K562 (cell line): Measurements from ENCODE around the gene CHRNB4. TPM values are rescaled to one million over a fixed set of nuclear protein-coding genes. Genes with fewer than 3 reads are reported as not detected.

Source experiments
- CTCF ChIP-seq, 3 experiments: IDR thresholded peaks in 2 of 3; conservative IDR thresholded peaks in 1 of 3; 2 replicates each; pipeline ENCODE4 v1.5.1; 2011 to 2012; ENCODE audit warnings: low read length in 3 of 3, mild to moderate bottlenecking in 3 of 3, control low read depth in 2 of 3, improper control_type of control experiment in 1 of 3, inconsistent platforms in 1 of 3, low read depth in 1 of 3, mixed read lengths in 1 of 3, moderate library complexity in 1 of 3; ENCODE audit not compliant: insufficient read depth in 2 of 3
- HINFP ChIP-seq: fragments of 450-650 bp; conservative IDR thresholded peaks from 2 replicates; pipeline ENCODE4 v1.6.1; 2016; ENCODE audit warnings: missing genetic modification characterization, low read depth, mild to moderate bottlenecking, control low read depth, missing compliant biosample characterization
- JUND ChIP-seq, 2 experiments: IDR thresholded peaks; 2 replicates in 1 of 2; 3 replicates in 1 of 2; pipeline ENCODE4 v1.6.1; 2011; ENCODE audit warnings: borderline replicate concordance in 2 of 2, low read depth in 2 of 2, low read length in 2 of 2, improper control_type of control experiment in 1 of 2, missing biosample characterization in 1 of 2, missing genetic modification characterization in 1 of 2, missing genetic modification reagents in 1 of 2
- L3MBTL2 ChIP-seq: fragments of 450-650 bp; IDR thresholded peaks from 2 replicates; pipeline ENCODE4 v1.6.1; 2016; ENCODE audit warnings: mild to moderate bottlenecking, moderate library complexity
- MEF2A ChIP-seq: IDR thresholded peaks from 2 replicates; pipeline ENCODE4 v1.6.1; 2011; ENCODE audit warnings: low read depth, mild to moderate bottlenecking, low read length, moderate library complexity; ENCODE audit not compliant: control insufficient read depth
- NRF1 ChIP-seq, 2 experiments: fragments of 450-650 bp; IDR thresholded peaks in 1 of 2; conservative IDR thresholded peaks in 1 of 2; 2 replicates each; pipeline ENCODE4 v1.6.1; 2014; ENCODE audit warnings: mild to moderate bottlenecking in 2 of 2
- TOE1 ChIP-seq, 2 experiments: fragments of 450-650 bp in 1 of 2; sonication (generic) in 1 of 2; formaldehyde crosslinking in 1 of 2; IDR thresholded peaks; 2 replicates each; pipeline versions ENCODE4 v1.7.1 to v1.8.0; 2016 to 2022; ENCODE audit warnings: borderline replicate concordance in 2 of 2, mild to moderate bottlenecking in 2 of 2, antibody characterized with exemption in 1 of 2, inconsistent platforms in 1 of 2, low read depth in 1 of 2, missing genetic modification reagents in 1 of 2, moderate library complexity in 1 of 2
- ZNF830 ChIP-seq: fragments of 250-450 bp; sonication (Bioruptor Pico); IDR thresholded peaks from 2 replicates; pipeline ENCODE4 v1.5.0; 2021; ENCODE audit warnings: mild to moderate bottlenecking
- polyA plus RNA-seq, 8 experiments: library from polyadenylated mRNA; depleted of rRNA in 4 of 8; stranded (reverse) in 5 of 8; unstranded in 3 of 8; fragments of >200 nt; fragmentation: Nextera tagmentation in 2 of 8; fragmentation: Illumina TruSeq in 1 of 8; extraction: Ambion mirVana in 2 of 8; extraction: Trizol in 1 of 8; gene quantifications; 2 replicates each; pipeline versions ENCODE4 v1.2.1 to v1.2.3, GENCODE V29; 2011 to 2014; ENCODE audit warnings: inconsistent platforms in 1 of 8, missing spikeins in 1 of 8
- total RNA-seq, 7 experiments: library from RNA; depleted of rRNA in 6 of 7; stranded (reverse); fragments of >200 nt in 6 of 7; fragmentation: Illumina TruSeq in 2 of 7; extraction: Trizol in 2 of 7; gene quantifications; 2 replicates each; pipeline versions ENCODE4 v1.2.1 to v1.2.3, GENCODE V29; 2011 to 2021; ENCODE audit warnings: low replicate concordance in 1 of 7
- TF ChIP-seq, protein P1 (sequence below): fragments of 450-650 bp; IDR thresholded peaks from 2 replicates; pipeline ENCODE4 v1.6.1; 2018; ENCODE audit not compliant: partially characterized antibody

The CHRNB4 gene
- total and polyA plus RNA-seq, 9 of the 15 experiments (the other 6 are each of a cell fraction or from before 2014, with no cell fraction given) = 0.08 to 0.18 TPM; not detected in 7

GRCh38 chr15:78641102-78641748, at the start of gene CHRNB4 (continued):
- TF ChIP-seq, protein P1, sequence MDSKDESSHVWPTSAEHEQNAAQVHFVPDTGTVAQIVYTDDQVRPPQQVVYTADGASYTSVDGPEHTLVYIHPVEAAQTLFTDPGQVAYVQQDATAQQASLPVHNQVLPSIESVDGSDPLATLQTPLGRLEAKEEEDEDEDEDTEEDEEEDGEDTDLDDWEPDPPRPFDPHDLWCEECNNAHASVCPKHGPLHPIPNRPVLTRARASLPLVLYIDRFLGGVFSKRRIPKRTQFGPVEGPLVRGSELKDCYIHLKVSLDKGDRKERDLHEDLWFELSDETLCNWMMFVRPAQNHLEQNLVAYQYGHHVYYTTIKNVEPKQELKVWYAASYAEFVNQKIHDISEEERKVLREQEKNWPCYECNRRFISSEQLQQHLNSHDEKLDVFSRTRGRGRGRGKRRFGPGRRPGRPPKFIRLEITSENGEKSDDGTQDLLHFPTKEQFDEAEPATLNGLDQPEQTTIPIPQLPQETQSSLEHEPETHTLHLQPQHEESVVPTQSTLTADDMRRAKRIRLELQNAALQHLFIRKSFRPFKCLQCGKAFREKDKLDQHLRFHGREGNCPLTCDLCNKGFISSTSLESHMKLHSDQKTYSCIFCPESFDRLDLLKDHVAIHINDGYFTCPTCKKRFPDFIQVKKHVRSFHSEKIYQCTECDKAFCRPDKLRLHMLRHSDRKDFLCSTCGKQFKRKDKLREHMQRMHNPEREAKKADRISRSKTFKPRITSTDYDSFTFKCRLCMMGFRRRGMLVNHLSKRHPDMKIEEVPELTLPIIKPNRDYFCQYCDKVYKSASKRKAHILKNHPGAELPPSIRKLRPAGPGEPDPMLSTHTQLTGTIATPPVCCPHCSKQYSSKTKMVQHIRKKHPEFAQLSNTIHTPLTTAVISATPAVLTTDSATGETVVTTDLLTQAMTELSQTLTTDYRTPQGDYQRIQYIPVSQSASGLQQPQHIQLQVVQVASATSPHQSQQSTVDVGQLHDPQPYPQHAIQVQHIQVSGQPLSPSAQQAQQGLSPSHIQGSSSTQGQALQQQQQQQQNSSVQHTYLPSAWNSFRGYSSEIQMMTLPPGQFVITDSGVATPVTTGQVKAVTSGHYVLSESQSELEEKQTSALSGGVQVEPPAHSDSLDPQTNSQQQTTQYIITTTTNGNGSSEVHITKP = peak; percentile 18
- TF ChIP-seq CTCF (IDR thresholded peaks at IDR 0.05 in 2 of 3, conservative IDR thresholded peaks at IDR 0.05 in 1 of 3; ENCODE audit: insufficient read depth in 2 of 3, low read depth in 1 of 3, low read length in 3 of 3) (0 out of 6 replicates have a peak, but pooled peaks of 1 of the 3 experiments have one; percentile 17), TOE1 (IDR thresholded peaks at IDR 0.05; ENCODE audit: borderline replicate concordance) (0 out of 2 replicates have a peak, but pooled peaks have one; percentile 50), TOE1 (CRISPR knock-in tag; IDR thresholded peaks at IDR 0.05; ENCODE audit: borderline replicate concordance, low read depth) (no peak), HINFP (tag) (peak; percentile 81), L3MBTL2 (peak; percentile 98), JUND (IDR thresholded peaks at IDR 0.05; ENCODE audit: borderline replicate concordance, low read depth, low read length) (peak; percentile 61; the same call in 1 of the 2 replicates), JUND (tag; IDR thresholded peaks at IDR 0.05; ENCODE audit: borderline replicate concordance, low read depth, low read length) (peak; percentile 47; the same call in 1 of the 3 replicates), NRF1 (conservative IDR thresholded peaks at IDR 0.05 in 1 of 2, IDR thresholded peaks at IDR 0.05 in 1 of 2) (peak in 1 of 2 experiments; percentile 42; a peak in 1 of 4 replicates), MEF2A (0 out of 2 replicates have a peak, but pooled peaks have one; percentile 20), ZNF830 (CRISPR knock-in tag) (no peak)
- TF ChIP-seq, all 486 proteins: peak for 18
